SK-N-MC (cell line): Measurements from ENCODE around the gene XPR1.

Experiments used
- EZH2 ChIP-seq: fragments of 200-600 bp; sonication (generic); IDR thresholded peaks from one replicate; pipeline ENCODE4 v1.6.1; 2017; ENCODE audit warnings: antibody characterized with exemption
- FOXP2 ChIP-seq: optimal IDR thresholded peaks from 2 replicates; pipeline ENCODE3; 2011; ENCODE audit warnings: mild to moderate bottlenecking, moderate library complexity; ENCODE audit not compliant: insufficient read depth; ENCODE audit errors: extremely low read length, control extremely low read depth
- POLR2AphosphoS5 ChIP-seq: IDR thresholded peaks from 2 replicates; pipeline ENCODE4 v1.6.1; 2012; ENCODE audit warnings: mild to moderate bottlenecking, low read depth, low read length, borderline replicate concordance

DNA sequence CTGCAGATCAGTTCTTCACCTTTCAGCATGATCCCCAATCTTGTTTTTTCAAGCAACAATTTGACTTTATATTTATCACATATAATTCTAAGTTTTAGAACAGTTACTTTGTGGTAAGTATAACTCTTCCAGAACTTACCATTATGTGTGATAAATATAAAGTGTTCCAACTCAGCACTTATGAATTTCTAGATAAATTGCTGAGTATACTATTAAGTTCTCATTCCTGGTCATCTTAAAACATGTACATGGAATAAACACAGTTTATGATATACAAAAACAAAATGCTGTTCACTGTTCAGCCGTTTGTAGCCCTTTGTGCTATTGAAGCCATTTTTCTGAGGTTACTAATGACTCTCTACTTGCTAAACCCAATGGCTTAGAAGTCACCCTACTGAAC, 5.1 kb upstream of the XPR1 start:
- no peak for TF ChIP-seq POLR2AphosphoS5
- no peak for TF ChIP-seq EZH2
- TF ChIP-seq FOXP2: no peak
